NT2/D1 (cell line): ENCODE data around the gene OPA3.

ENCODE experiments used
- SUZ12 ChIP-seq: IDR thresholded peaks from 2 replicates; pipeline ENCODE4 v1.6.1; 2011; ENCODE audit not compliant: insufficient read length, insufficient read depth; ENCODE audit errors: extremely low read depth
- YY1 ChIP-seq: IDR thresholded peaks from 2 replicates; pipeline ENCODE4 v1.6.1; 2011; ENCODE audit not compliant: insufficient read length, insufficient read depth

GRCh38 chr19:45503909-45504308 is 80.7 kb downstream of the OPA3 start:
- TF ChIP-seq YY1 (no peak), SUZ12 (no peak)
